SHP77 (cell line): ENCODE data around the gene SNTG2.

Experiments used
- DNase-seq, 2 experiments: peaks; one replicate each; lab custom pipeline; 2025; lab: John Stamatoyannopoulos, UW

The SNTG2 gene

GRCh38 chr2:1002350-1002749, 51.7 kb downstream of the SNTG2 start:
- no peak for DNase-seq

DNA sequence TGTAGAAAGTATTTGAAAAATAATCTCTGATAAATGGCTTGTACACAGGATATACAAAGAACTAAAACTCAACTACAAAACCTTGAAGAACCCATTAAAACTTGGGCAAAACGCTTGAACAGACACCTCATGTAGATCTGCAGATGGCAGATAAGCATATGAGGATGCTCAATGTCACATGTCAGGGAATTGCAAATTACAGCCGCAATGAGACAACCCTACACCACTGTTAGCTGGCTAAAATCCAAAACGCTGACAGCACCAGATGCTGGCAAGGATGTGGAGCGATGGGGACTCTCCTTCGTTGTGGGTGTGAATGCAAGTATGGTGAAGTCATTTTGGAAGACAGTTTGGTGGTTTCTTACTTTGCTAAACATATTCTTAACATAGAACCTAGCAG, 53.7 kb downstream of the SNTG2 start:
- no peak for DNase-seq

DNA sequence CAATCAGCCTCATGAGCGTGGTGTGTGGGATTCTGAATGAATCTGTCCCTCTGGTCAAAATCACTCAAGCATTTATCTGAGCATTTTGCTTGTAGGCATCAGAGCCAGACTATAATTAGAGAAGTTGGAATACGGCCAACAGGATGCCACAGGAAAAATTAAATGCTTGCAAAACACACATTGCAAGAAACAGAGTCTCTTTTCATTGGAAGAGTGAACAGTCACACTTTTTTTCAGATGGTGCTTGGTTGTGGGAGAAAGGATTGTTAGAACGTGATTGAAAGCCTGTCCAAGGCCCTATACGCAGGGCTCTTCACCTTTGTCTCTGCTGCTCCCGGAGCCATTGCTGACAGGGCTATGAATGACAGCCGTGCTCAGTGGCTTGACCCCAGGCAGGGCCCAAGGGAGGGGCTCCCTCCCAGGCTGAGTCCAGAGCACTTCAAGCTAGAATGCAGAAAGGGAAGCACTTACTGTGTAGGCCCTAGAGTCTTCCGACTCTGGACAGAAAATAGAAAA, 59.8 kb downstream of the SNTG2 start:
- DNase-seq, result no peak

DNA sequence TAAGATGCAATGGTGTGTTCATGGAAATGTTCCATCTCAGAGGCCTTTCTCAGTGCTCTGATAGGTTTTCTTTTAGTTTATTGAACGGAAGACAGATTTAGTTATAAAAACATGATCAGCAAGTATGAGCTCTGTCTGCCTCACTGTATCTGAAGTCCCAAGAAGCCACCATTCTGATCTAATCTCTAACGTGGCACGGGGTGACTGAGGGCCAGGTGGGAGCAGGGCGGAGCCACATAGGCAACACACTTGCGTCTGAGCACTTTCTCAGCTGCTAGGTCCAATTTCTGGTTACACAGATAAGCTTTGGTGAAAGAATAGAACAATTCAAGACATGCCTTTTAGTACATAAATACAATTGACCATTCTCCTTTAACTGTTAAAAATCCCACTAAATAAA, 60.4 kb downstream of the SNTG2 start:
- no peak for DNase-seq

DNA sequence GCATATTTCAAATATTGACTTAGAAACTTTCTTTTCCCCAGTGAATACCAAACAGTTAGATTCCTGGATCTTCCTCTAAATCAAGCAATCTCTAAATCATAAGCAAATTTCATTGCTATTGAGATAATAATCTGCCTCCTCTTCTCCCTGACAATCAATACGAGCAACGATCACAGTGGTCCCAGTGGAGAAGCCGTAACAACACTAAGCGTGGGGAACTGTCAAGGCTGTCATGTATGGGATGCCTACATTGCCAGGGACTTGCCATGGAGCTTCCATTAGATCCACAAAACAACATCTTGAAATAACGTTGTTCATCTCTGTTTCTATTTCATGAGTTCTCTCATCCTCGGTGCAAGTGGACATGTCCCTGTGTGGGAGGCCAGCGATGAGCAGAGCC, 61.3 kb downstream of the SNTG2 start:
- DNase-seq, result no peak

GRCh38 chr2:1014802-1015201, 64.2 kb downstream of the SNTG2 start:
- no peak for DNase-seq

GRCh38 chr2:1016500-1016899, 65.9 kb downstream of the SNTG2 start:
- DNase-seq, result no peak

GRCh38 chr2:1017827-1018226, 67.2 kb downstream of the SNTG2 start:
- DNase-seq, result no peak

GRCh38 chr2:1020206-1020605, 69.6 kb downstream of the SNTG2 start:
- no peak for DNase-seq

DNA sequence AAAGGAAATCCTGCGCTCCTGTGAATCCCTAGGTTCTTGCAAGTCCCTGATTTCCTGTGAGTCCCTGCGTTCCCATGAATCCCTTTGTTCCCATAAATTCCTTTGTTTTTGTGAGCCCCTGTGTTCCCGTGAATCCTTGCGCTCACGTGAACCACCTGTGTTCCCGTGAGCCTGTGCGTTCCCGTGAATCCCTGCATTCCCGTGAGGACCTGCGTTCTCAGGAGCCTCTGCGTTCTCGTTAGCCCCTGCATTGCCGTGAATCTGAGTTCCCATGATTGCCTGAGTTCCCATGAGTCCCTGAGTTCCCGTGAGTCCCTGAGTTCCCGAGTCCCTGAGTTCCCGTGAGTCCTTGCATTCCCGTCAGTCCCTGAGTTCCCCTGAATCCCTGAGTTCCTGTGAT, 71.5 kb downstream of the SNTG2 start:
- DNase-seq, result peak; percentile 31 to 45

- DNase-seq, result no peak
These were observed 74.3 kb downstream of the SNTG2 start for GRCh38 chr2:1024981-1025380.

DNA sequence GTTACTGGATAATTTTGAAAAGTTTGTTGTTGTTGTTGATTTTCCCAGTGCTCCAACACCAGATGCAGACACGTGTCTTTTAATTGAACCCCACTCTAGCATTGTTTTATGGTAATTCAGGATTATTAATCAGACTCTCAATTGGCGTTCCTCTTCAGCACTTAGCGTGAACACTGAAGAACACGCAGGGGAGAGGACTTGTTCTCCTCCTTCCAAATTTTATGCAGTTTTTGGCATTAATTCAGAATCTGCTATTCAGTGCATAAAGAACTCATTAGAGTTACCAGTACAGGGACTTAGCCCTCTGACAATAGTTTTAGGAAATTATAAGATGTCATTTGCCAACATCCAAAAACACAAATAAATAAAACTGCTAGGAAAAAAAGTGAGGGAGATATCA, 75.5 kb downstream of the SNTG2 start:
- DNase-seq, result no peak

- no peak for DNase-seq
These were observed 78.2 kb downstream of the SNTG2 start for GRCh38 chr2:1028831-1029230.

- DNase-seq, result peak in 1 of 2 experiments; percentile 30
These were observed 81.4 kb downstream of the SNTG2 start for GRCh38 chr2:1032030-1032429.

DNA sequence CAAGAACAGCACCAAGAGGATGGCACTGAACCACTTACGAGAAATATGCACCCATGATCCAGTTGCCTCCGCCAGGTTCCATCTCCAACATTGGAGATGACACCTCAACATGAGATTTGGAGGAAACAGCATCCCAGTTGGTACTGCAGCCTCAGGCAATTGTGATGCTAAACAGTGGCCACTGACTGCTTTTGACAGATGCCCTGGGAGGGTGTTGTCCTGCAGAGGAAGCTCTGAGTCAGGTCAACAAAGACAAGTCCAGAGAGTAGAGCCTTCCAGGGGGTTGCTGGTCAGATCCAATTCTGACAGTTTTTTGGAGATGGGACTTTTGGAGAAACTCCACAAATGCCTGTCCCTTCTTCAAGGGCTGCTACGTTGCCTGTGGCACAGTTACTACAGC, 82.4 kb downstream of the SNTG2 start:
- DNase-seq, result no peak

DNA sequence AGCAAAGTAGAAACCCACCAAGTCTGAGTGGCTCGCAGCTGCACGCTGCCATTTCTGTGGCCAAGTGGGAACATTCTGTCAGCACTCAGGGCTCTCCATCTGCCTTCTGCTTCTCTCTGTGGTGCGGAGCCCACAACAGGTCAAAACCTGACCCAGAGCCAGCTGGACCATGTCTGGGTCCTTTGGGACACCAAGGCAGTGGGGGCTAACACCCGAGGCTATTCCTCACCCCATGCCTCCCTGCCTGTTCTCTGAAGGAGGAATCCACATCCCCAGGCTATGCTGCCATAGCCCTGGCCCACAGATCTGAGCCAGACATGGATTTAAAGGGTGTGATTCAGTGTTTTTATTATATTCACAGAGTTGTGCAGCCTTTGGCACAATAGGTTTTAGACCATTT, 86.4 kb downstream of the SNTG2 start:
- no peak for DNase-seq

- no peak for DNase-seq
These were observed 88.9 kb downstream of the SNTG2 start for GRCh38 chr2:1039549-1039948.

DNA sequence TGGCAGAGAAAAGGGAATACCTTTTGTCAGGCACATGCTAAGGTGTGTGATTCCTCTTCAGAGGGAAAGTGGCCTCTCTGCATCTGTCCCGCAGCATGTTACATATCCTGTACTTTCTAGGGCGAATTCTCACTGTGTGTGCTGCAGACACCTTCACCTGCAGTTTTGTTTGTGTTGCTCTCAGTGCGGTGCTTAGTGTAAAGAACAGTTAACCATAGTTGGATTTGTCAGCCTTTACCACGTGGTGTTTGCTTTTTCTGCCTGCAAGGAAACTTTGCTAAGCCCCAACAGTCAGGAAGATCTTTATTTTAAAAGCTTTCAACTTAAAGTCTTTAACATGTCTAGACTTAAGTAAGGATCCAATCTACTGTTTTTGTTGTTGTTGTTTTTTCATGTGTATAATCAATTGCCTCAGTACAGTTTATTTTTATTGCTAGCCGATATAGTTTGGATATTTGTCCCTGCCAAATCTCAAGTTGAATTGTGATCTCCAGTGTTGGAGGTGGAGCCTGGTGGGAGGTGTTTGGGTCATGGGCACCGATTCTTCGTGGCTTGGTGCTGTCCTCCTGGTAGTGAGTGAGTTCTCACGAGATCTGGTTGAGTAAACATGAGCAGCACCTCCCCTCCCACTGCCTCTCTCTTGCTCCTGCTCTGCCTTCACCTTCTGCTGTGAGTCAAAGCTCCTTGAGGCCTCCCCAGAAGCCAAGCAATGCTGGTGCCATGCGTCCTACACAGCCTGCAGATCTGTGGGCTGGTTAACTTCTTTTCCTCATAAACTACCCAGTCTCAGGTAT, 90.6 kb downstream of the SNTG2 start:
- DNase-seq, result peak; percentile 38 to 43

DNA sequence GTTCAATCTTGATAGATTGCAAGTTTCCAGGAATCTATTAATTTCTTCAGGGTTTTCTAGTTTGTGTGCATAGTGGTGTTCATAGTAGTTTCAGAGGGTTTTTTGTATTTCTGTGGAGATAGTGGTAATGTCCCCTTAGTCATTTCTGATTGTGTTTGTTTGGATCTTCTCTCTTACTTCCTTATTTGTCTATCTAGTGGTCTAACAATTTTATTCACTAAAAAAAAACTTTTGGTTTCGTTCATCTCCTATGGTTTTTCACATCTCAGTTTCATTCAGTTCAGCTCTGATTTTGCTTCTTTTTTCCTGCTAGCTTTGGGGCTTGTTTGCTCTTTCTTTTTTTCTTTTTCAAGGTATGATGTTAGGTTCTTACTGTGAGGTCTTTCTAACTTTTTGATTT, 94.5 kb downstream of the SNTG2 start:
- no peak for DNase-seq

- no peak for DNase-seq
These were observed 95.4 kb downstream of the SNTG2 start for GRCh38 chr2:1046067-1046466.

- no peak for DNase-seq
These were observed 96.8 kb downstream of the SNTG2 start for GRCh38 chr2:1047485-1047884.

DNA sequence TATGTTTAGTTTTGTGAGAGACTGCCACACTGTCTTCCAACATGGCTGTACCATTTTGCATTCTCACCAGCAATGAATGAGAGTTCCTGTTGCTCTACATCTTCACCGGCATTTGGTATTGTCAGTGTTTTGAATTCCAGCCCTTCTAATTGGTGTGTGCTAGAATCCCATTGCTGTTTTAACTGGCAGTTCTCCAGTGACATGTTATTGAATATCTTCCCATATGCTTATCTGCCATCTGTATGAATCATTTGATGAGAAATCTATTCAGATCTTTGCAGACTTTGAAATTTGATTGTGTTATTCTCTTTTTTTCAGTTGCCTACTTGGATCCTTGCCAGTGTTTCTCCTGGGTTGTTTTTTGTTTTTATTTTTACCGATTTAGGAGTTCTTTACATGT, 99.0 kb downstream of the SNTG2 start:
- no peak for DNase-seq

- peak in 1 of 2 experiments; percentile 24 for DNase-seq
These were observed 100.4 kb downstream of the SNTG2 start for GRCh38 chr2:1051075-1051474.

GRCh38 chr2:1052771-1053191, 102.1 kb downstream of the SNTG2 start:
- DNase-seq, result no peak
